LNCaP clone FGC (cell line): Measurements from ENCODE around the gene SELP.
"Not testable (repeated sequence)": the region's sequence is repeated elsewhere in the genome, so short reads cannot be mapped to it uniquely, and the experiment has no call there.

Source experiments
- DNase-seq: peaks from one replicate; pipeline ENCODE4 v3.0.0-alpha.2; 2011; ENCODE audit warnings: low read depth
- H3K4me3 ChIP-seq: 2 replicates; pipeline ENCODE4 v1.5.1; 2011; ENCODE audit warnings: mild to moderate bottlenecking, low read depth, low read length, control low read depth
- CTCF ChIP-seq: IDR thresholded peaks from 2 replicates; pipeline ENCODE4 v1.5.1; 2012; ENCODE audit warnings: mild to moderate bottlenecking; ENCODE audit not compliant: control insufficient read depth, insufficient read depth; ENCODE audit errors: extremely low read depth

Gene SELP

GRCh38 chr1:169630006-169630405 is at the start of gene SELP:
SELP (minus strand) TSS chr1:169630124; CDS start chr1:169630074, 50 bp downstream.
- TF ChIP-seq CTCF = no peak
- no peak for DNase-seq
- H3K4me3 ChIP-seq = no peak within 1 kb of the TSS

GRCh38 chr1:169679692-169680091 is 49.8 kb upstream of the SELP start:
- DNase-seq = no peak
- no peak for TF ChIP-seq CTCF
- no peak overlapping the region for H3K4me3 ChIP-seq

- H3K4me3 ChIP-seq = no peak overlapping the region
- no peak for TF ChIP-seq CTCF
- no peak for DNase-seq
Measured at GRCh38 chr1:169676001-169676400, 46.1 kb upstream of the SELP start.

- TF ChIP-seq CTCF = no peak
- no peak overlapping the region for H3K4me3 ChIP-seq
- DNase-seq = no peak
Measured at GRCh38 chr1:169670836-169671235, 40.9 kb upstream of the SELP start.

GRCh38 chr1:169670244-169670643 is 40.3 kb upstream of the SELP start:
- H3K4me3 ChIP-seq, DNase-seq: not testable (repeated sequence)

- DNase-seq, H3K4me3 ChIP-seq: not testable (repeated sequence)
Measured at GRCh38 chr1:169667699-169668596, 38.0 kb upstream of the SELP start.

- H3K4me3 ChIP-seq, DNase-seq: not testable (repeated sequence)
Measured at GRCh38 chr1:169667227-169667639, 37.3 kb upstream of the SELP start.

GRCh38 chr1:169662680-169663079 is 32.8 kb upstream of the SELP start:
- DNase-seq, H3K4me3 ChIP-seq: not testable (repeated sequence)

GRCh38 chr1:169661066-169661465 is 31.1 kb upstream of the SELP start:
- DNase-seq, H3K4me3 ChIP-seq: not testable (repeated sequence)

- DNase-seq, H3K4me3 ChIP-seq: not testable (repeated sequence)
Measured at GRCh38 chr1:169658777-169659176, 28.9 kb upstream of the SELP start.
